IgD-negative memory B cell (primary cell): Measurements from ENCODE around the gene OTOGL. TPM values are rescaled to one million over a fixed set of nuclear protein-coding genes. Genes with fewer than 3 reads are reported as not detected.
"Not testable (repeated sequence)": the region's sequence is repeated elsewhere in the genome, so short reads cannot be mapped to it uniquely, and the experiment has no call there.

Experiments
- H3K27ac Mint-ChIP-seq, 3 donors: one replicate each; pipeline ENCODE4 v1.8.0; 2020 to 2022; ENCODE audit warnings: mild to moderate bottlenecking in 3 of 3, mixed read lengths in 3 of 3, moderate library complexity in 1 of 3
- H3K27me3 Mint-ChIP-seq: one replicate; pipeline ENCODE4 v1.8.0; 2021; ENCODE audit warnings: mixed read lengths
- H3K36me3 Mint-ChIP-seq: one replicate; pipeline ENCODE4 v1.8.0; 2020; ENCODE audit warnings: mild to moderate bottlenecking, mixed read lengths
- H3K4me1 Mint-ChIP-seq, 3 donors: one replicate each; pipeline ENCODE4 v1.8.0; 2020 to 2022; ENCODE audit warnings: mixed read lengths in 3 of 3, mild to moderate bottlenecking in 1 of 3
- H3K4me3 Mint-ChIP-seq, 4 donors: one replicate each; pipeline ENCODE4 v1.8.0; 2020 to 2022; ENCODE audit warnings: mild to moderate bottlenecking in 4 of 4, mixed read lengths in 4 of 4, moderate library complexity in 3 of 4
- H3K9me3 Mint-ChIP-seq, 3 donors: one replicate each; pipeline ENCODE4 v1.8.0; 2020 to 2021; ENCODE audit warnings: mixed read lengths in 3 of 3, mild to moderate bottlenecking in 1 of 3
- polyA plus RNA-seq: library from polyadenylated mRNA; unstranded; fragments of 300-500 nt; fragmentation: Illumina TruSeq; gene quantifications from one replicate; pipeline ENCODE4 v1.2.3, GENCODE V29; 2021

Gene OTOGL
- polyA plus RNA-seq, 1 donor from 2014 or later: not detected

GRCh38 chr12:80249581-80249980 is 150.2 kb downstream of the OTOGL start:
- not testable (repeated sequence) for H3K4me3 Mint-ChIP-seq, H3K9me3 Mint-ChIP-seq, H3K36me3 Mint-ChIP-seq, H3K27me3 Mint-ChIP-seq, H3K4me1 Mint-ChIP-seq, H3K27ac Mint-ChIP-seq

- H3K4me1 Mint-ChIP-seq: peaks cover 0 to 1% (median 1%) of the 10 kb centered on the region in 3 donors
- H3K27me3 Mint-ChIP-seq: no peaks in the 10 kb centered on the region
- H3K9me3 Mint-ChIP-seq: no peaks in the 10 kb centered on the region
- H3K36me3 Mint-ChIP-seq: no peaks in the 10 kb centered on the region
- H3K27ac Mint-ChIP-seq: no peak overlapping the region
- H3K4me3 Mint-ChIP-seq: no peak overlapping the region
Measured at GRCh38 chr12:80257920-80258319, 158.6 kb downstream of the OTOGL start.

DNA sequence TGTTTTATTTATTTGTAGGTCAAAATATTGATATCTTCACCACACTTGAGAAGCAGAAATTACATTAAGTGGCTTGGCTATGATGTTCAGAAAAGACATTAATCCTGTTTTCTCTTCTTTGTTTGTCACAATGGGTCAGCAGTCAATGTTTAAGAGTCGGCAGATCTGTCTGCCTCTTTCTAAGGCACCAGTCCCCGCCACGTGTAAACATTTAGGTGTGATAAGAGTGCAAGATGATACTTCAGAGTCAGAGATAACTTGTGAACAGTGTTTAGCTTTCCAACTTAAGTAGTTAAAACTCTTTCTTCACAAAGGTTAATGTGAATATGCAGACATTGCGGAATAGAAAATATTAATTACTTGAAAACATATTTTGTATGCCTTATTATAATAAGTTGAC is 160.9 kb downstream of the OTOGL start:
- Mint-ChIP-seq H3K9me3 (no peaks in the 10 kb centered on the region), H3K4me3 (no peak overlapping the region), H3K27me3 (no peaks in the 10 kb centered on the region), H3K36me3 (no peaks in the 10 kb centered on the region), H3K4me1 (peaks cover 0 to 1% (median 0%) of the 10 kb centered on the region in 3 donors), H3K27ac (no peak overlapping the region)

DNA sequence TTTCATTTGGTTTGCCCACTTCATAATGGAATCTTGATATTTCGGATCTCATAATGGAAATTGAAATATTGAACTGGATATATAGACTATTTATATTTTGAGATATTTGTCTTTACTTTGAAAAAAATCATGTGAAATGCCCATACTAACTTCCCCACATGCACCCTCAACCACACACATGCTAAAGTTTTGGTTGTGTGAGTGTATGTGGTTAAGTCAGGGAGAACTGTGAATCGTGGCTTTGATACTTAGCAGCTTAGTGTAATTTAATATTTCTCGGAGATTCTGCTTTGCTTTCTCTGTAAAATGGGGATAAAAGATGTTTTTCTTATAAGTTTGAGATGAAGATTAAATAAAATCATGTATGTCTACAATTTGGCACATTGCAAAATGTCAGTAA is 162.1 kb downstream of the OTOGL start:
- no peaks in the 10 kb centered on the region for H3K9me3 Mint-ChIP-seq
- H3K4me1 Mint-ChIP-seq: peaks cover 0 to 1% (median 0%) of the 10 kb centered on the region in 3 donors
- no peaks in the 10 kb centered on the region for H3K27me3 Mint-ChIP-seq
- H3K36me3 Mint-ChIP-seq: no peaks in the 10 kb centered on the region
- no peak overlapping the region for H3K27ac Mint-ChIP-seq
- H3K4me3 Mint-ChIP-seq: no peak overlapping the region

DNA sequence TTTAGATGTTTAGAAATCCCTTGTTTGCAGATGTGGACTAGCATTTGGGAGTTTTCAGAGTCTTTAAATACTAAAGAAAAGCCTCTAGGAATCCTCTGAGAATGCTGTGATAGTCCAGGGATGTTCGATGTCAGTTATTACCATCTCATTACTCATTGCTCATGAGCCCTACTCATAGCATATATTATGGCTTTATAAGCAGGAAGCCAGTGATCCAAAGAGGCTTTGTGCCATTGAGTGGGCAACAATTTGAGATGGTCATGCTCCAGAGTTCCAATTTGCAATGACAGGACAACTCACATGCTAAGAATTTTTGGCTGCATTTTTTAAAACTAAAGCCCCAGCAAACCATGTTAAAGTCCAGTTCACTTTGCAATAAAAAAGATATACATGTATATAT is 163.0 kb downstream of the OTOGL start:
- Mint-ChIP-seq H3K36me3 (no peaks in the 10 kb centered on the region), H3K9me3 (no peaks in the 10 kb centered on the region), H3K27me3 (no peaks in the 10 kb centered on the region), H3K4me3 (no peak overlapping the region), H3K27ac (no peak overlapping the region), H3K4me1 (no peaks in the 10 kb centered on the region)

DNA sequence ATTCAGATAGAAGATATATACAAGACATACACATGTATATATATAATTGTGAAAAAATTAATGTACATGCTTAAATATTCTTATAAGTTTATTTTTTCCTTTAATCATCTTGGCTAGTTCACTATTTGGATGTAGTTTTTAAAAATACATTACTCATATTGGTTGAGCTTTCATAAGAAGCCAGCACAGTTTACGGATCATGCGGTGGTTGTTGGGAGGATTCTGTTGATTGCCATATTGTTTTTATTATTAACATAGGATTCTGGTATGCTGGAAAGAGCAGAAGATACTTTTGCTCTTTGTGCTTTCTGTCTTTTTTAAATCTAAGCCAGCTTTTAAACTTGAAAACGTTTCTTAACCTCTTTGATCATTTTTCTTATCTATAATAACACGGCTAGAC is 163.4 kb downstream of the OTOGL start:
- Mint-ChIP-seq H3K27me3 (no peaks in the 10 kb centered on the region), H3K9me3 (no peaks in the 10 kb centered on the region), H3K4me3 (no peak overlapping the region), H3K27ac (no peak overlapping the region), H3K4me1 (no peaks in the 10 kb centered on the region), H3K36me3 (no peaks in the 10 kb centered on the region)

- no peak overlapping the region for H3K4me3 Mint-ChIP-seq
- H3K9me3 Mint-ChIP-seq: no peaks in the 10 kb centered on the region
- H3K27ac Mint-ChIP-seq: no peak overlapping the region
- no peaks in the 10 kb centered on the region for H3K27me3 Mint-ChIP-seq
- H3K4me1 Mint-ChIP-seq: no peaks in the 10 kb centered on the region
- H3K36me3 Mint-ChIP-seq: no peaks in the 10 kb centered on the region
Measured at GRCh38 chr12:80264386-80264785, 165.0 kb downstream of the OTOGL start.

DNA sequence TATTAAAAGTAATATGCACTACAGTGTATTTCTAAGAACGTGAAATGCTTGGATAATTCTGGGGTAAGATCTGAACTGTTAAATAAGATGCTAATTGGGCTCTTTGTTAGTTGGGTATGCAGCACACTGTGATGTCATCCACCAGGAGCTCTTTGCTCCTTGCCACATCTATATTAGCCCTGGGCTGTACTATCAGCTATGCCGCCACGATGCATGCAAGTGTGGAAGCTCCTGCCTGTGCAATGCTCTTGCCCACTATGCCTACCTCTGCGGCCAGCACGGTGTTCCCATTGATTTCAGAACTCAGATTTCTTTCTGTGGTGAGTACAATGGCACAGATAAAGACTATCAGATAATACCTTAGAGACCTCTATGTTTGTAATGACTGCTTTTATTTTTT is 165.6 kb downstream of the OTOGL start:
- H3K9me3 Mint-ChIP-seq: no peaks in the 10 kb centered on the region
- no peaks in the 10 kb centered on the region for H3K4me1 Mint-ChIP-seq
- no peak overlapping the region for H3K4me3 Mint-ChIP-seq
- no peak overlapping the region for H3K27ac Mint-ChIP-seq
- H3K36me3 Mint-ChIP-seq: no peaks in the 10 kb centered on the region
- no peaks in the 10 kb centered on the region for H3K27me3 Mint-ChIP-seq

DNA sequence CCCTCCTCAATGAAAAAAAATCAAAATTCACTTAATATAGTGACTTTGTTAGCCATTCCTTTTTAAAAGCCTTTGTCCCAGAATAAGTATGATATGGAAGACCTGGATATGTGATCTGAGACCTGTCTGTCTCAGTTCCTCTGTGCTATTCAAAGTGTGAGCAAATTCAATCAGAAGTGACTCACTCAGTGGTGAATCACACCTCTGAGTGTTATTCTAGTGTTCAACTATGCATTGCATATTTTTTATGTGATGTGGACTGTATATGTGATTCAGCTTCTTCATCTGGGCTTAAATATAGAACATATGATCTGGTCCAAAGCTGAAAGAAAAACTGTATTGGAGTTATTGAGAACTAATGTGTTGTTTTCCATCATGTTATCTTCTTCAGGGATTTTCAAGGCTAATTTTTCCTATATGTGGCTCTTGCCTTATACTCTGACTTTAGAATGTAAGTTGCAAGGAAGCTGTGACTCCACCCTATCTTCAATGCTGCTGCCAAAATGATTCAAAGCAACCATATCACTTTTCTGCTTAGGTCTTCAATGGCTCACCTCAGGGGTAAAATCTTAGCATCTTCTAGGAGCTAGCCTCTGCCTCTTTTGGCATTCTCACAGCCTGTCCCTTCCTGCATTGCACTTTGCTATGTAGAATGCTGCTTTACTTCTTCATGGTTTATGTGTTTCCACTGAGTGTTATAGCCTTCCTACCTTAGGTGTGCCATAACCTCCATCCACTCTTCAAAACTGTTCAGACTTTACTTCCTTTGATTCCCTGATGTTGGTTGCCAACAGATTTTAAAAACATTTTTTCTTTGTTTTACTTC is 169.8 kb downstream of the OTOGL start:
- no peak overlapping the region for H3K27ac Mint-ChIP-seq
- H3K27me3 Mint-ChIP-seq: no peaks in the 10 kb centered on the region
- no peaks in the 10 kb centered on the region for H3K9me3 Mint-ChIP-seq

GRCh38 chr12:80269803-80270552 is 170.6 kb downstream of the OTOGL start:
- no peaks in the 10 kb centered on the region for H3K36me3 Mint-ChIP-seq
- H3K27ac Mint-ChIP-seq: no peak overlapping the region
- no peak overlapping the region for H3K4me3 Mint-ChIP-seq
- no peaks in the 10 kb centered on the region for H3K4me1 Mint-ChIP-seq
- H3K9me3 Mint-ChIP-seq: no peaks in the 10 kb centered on the region
- H3K27me3 Mint-ChIP-seq: no peaks in the 10 kb centered on the region

More for the DNA sequence above, 169.8 kb downstream of the OTOGL start:
- H3K36me3 Mint-ChIP-seq: no peaks in the 10 kb centered on the region
- H3K4me1 Mint-ChIP-seq: no peaks in the 10 kb centered on the region
- H3K4me3 Mint-ChIP-seq: no peak overlapping the region

GRCh38 chr12:80271780-80272179 is 172.4 kb downstream of the OTOGL start:
- H3K4me1 Mint-ChIP-seq: no peaks in the 10 kb centered on the region
- H3K27ac Mint-ChIP-seq: no peak overlapping the region
- no peak overlapping the region for H3K4me3 Mint-ChIP-seq
- H3K27me3 Mint-ChIP-seq: no peaks in the 10 kb centered on the region
- H3K9me3 Mint-ChIP-seq: no peaks in the 10 kb centered on the region
- no peaks in the 10 kb centered on the region for H3K36me3 Mint-ChIP-seq

GRCh38 chr12:80272387-80272915 is 173.1 kb downstream of the OTOGL start:
- Mint-ChIP-seq H3K27ac (no peak overlapping the region), H3K36me3 (no peaks in the 10 kb centered on the region), H3K9me3 (no peaks in the 10 kb centered on the region), H3K27me3 (no peaks in the 10 kb centered on the region), H3K4me1 (no peaks in the 10 kb centered on the region), H3K4me3 (no peak overlapping the region)

- Mint-ChIP-seq H3K36me3 (no peaks in the 10 kb centered on the region), H3K4me3 (no peak overlapping the region), H3K9me3 (no peaks in the 10 kb centered on the region), H3K27me3 (no peaks in the 10 kb centered on the region), H3K27ac (no peak overlapping the region), H3K4me1 (no peaks in the 10 kb centered on the region)
Measured at GRCh38 chr12:80273144-80273543, 173.8 kb downstream of the OTOGL start.

GRCh38 chr12:80277732-80278131 is 178.4 kb downstream of the OTOGL start:
- H3K27me3 Mint-ChIP-seq: no peaks in the 10 kb centered on the region
- no peak overlapping the region for H3K4me3 Mint-ChIP-seq
- H3K27ac Mint-ChIP-seq: no peak overlapping the region
- no peaks in the 10 kb centered on the region for H3K4me1 Mint-ChIP-seq
- H3K9me3 Mint-ChIP-seq: peaks cover 2 to 17% (median 5%) of the 10 kb centered on the region in 3 donors
- no peaks in the 10 kb centered on the region for H3K36me3 Mint-ChIP-seq

GRCh38 chr12:80282226-80282625 is 182.9 kb downstream of the OTOGL start:
- Mint-ChIP-seq H3K27ac (no peak overlapping the region), H3K9me3 (peaks cover 2 to 17% (median 7%) of the 10 kb centered on the region in 3 donors), H3K4me1 (no peaks in the 10 kb centered on the region), H3K4me3 (no peak overlapping the region), H3K36me3 (no peaks in the 10 kb centered on the region), H3K27me3 (peaks cover 2% of the 10 kb centered on the region)
